Activated CD4-positive, CD25-positive, alpha-beta regulatory T cell treated with anti-CD3 and anti-CD28 coated beads, Interleukin-2, amount 50 U/mL, for 72 hours (primary cell): Measurements from ENCODE around the gene ADAM19.
A peak's percentile ranks its signal among the peaks of the same experiment; 100 is the strongest.

Experiments used
- DNase-seq: peaks from one replicate; pipeline ENCODE4 v3.0.0; 2021

ADAM19 gene

DNA sequence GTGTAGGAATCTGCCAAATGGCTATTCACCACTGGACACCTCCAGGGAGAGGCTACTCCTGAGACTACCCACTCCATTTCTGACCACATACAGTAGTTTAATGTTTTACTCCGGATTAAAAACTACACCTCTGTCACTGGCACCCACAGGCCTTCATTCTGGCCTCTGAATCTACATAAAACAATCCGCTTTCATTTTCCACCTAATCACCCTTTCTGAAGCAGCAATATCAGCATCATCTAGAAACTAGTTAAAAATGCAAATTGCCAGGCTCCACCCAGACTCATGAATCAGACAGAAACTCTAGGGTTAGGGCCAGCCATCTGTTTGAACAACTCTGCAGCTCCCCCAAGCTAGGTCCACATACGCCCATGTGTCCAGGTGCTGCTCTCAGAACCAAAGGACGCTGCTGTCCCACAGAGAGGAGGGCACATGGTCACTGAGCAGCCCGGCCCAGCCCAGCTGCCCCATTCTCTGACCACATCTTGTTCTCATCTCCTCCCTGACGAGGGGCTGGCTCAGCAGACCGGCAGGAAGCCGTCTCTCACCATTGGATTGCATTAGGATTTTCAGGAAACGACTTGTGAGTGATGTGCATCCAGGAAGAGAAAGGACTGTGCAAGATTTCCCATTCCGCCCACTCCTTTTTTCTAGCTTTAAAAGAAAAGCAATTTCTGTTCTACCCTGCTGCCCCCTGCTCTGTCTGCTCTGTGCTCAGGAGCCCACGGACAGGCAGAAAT is 34.7 kb downstream of the ADAM19 start:
- DNase-seq, result peak; percentile 51

GRCh38 chr5:157540124-157540523 is 35.5 kb downstream of the ADAM19 start:
- DNase-seq, result no peak

DNA sequence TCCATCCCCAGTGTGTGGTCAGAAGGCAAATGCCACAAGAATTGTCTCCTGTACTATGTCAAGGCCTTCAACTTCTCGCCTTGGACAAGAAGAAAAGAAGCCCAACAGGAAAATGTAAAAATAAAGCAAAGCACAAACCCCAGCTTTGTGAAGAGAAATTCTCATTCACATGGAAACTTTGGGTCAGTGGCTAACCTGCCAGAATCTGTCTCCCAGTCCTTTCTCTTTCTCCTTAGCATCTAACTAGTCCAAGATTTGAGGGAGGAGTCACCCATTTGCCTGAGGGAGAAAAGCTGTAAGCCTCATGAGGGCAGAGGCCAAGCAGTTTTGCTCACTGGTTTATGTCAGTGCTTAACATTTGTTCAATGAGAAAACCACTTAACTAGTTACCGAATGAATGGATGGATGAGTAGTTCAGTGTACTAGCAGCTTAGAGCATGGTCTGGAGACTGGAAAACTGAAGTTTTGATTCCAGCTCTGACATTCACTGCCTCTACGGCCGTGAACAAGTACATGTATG is 36.0 kb downstream of the ADAM19 start:
- DNase-seq, result no peak

DNA sequence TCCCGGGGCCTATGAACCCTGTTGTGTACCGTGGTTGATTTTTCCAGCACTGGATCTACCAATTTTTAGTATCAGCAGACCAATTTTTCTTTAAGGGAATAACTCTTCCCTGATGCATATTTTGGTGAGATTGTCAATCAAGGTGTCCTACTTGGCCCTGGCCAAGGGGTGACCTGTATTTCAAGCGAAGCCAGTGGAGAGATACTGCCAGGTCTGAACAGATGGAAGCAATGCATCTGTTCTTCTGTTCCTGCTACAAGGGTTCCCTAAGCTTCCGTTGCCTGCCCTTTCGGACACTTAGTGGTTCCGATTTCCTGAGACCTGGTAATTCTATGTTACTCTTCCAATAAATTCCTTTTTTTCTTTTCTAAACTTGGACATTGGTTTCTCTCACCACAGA is 37.3 kb downstream of the ADAM19 start:
- DNase-seq, result no peak

DNA sequence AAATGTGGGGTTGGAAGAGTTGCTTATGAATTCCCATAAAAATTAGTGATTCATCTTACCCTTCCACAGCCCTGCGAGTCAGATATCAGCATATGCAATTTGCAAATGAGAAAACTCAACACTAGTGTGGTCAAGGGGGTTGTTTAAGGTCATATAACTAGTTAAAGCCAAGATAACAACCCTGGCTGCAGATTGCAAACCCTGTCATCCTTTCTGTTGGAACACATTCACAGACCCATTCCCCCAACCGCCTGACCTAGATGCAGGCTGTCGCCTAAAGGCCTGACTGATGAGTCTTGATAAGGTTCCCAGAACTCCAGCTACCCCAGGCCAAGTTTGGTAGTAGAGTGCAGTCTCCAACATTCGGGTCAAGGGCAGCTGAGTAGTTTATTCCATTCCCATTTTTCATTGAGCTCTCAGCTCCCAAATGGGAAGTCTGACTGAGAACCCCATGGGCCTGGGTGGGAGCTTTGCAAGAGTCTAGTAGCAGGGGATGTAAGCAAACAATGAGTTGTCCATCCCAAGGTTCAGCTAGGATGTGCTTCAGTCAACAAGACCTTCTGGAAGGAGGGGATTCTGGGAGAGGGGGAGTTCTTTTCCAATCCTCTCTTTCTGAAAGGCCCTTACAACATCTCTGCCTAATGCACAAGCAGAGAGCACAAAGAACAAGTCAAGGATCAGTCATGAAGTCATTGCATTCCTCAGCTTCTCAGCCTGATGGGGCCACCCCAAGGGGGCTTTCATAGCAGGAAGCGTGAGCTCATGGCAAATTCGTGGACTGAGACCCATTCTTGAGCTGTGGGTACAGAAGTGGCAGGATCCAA is 40.3 kb downstream of the ADAM19 start:
- DNase-seq, result no peak

DNA sequence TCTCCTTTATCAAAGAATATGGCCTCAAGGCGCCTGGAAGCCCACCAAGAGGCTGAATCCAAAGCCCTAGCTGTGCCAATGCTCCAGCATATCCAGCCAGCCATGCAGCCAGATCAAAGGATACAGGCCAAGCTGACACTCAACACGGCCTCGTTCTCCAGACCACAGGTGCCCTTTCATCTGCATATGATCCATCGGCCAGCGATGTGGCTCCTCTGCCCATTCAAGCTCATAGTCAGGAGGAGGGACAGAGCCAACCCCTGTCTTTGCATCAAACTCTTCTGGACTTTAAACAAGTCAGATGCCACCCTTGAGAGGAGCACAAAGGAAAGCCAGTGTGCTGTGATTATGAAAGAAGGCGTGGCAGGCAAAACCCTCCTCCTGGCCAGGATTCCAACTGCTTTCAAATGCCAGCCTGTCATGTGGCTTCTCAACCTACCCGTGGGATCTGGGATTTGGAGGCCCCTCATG is 42.5 kb downstream of the ADAM19 start:
- DNase-seq, result no peak

- no peak for DNase-seq
Measured at GRCh38 chr5:157532022-157532421, 43.6 kb downstream of the ADAM19 start.

GRCh38 chr5:157530226-157530972 is 45.2 kb downstream of the ADAM19 start:
- DNase-seq, result no peak

DNA sequence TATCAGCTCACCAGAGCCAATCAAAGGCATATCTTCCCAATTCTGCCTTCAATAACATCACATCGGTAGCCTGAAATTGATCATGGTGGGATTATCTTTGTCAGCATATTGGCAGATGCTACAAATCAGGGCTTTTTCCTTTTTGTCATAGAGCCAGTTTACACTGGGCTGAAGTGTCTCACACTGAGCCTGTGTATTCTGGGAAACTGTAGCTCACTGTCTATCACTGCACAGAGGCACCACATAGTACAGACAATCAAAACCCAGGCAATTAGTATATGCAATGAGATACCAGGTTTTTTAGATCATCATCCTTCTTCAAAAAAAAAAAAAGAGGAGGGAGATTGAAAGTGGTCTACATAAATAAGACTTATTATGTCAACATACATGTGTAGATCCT is 46.6 kb downstream of the ADAM19 start:
- DNase-seq, result no peak

DNA sequence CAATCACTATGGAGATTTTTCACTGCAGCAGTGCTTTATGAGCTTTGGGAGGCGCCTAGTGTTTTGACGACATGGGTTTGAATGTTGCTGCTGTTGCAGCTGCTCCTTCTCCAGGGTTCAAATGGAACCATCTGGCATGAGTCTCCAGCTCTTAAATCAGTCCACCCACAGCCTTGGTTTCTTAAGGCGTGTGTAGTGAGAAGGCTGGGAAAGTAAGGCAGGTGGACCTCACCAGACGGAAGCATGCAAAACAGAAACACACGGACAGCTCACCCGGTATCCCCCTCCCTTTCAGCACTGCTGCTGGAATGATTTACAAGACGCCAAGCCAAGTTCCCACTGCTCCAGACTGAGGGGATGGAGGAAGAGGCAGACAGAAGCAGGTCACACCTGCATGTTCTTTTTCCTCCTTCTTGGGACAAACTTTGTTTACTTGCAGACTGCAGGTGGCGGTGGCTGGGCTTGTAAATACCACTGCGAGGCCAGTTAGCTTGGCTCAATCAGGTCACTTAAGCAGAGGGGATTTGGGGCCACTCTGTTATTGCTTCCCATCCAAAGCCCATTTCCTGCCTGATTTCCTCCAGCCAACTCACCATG is 47.4 kb downstream of the ADAM19 start:
- DNase-seq, result no peak

DNA sequence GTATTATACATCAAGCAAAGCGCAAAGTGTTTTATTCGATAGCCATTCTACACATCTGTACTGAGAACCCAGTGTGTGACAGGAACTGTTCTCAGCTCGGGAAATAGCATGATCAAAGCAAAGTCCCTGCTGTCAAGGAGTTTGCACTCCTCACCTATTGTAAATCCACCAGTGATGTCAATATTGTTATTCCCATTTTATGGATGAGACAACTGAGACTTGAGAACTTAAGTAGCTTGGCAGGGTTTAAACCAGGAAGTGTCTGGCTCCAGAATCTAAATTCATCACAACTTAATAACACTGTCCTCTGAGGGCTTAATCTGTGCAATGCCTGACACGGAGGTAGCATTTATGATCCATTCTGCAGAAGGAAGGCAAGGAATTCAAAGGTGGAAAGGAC is 50.7 kb downstream of the ADAM19 start:
- no peak for DNase-seq

DNA sequence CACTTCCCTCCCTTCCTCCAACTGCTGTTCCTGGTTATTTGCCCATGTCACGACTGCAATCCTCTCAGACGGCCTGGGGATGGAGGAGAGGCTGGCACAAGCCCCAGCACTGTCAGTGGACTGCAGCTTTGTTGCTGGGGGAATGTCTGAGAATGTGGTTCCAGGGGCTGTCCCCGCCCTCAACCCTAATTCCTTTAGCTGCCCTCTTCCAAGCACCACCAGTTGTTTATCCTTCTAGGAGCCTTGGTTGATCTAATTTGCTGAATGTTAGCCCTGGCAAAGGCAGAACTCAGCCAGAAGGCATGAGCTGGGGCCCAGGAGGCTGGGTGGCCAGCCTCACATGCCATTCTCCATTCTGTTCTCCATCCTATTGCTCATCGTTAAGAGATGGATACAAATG is 51.6 kb downstream of the ADAM19 start:
- DNase-seq, result no peak

- DNase-seq, result no peak
Measured at GRCh38 chr5:157521704-157522029, 53.9 kb downstream of the ADAM19 start.

- no peak for DNase-seq
Measured at GRCh38 chr5:157520911-157521703, 54.5 kb downstream of the ADAM19 start.

- no peak for DNase-seq
Measured at GRCh38 chr5:157519579-157520253, 55.9 kb downstream of the ADAM19 start.

- DNase-seq, result no peak
Measured at GRCh38 chr5:157518963-157519362, 56.6 kb downstream of the ADAM19 start.

DNA sequence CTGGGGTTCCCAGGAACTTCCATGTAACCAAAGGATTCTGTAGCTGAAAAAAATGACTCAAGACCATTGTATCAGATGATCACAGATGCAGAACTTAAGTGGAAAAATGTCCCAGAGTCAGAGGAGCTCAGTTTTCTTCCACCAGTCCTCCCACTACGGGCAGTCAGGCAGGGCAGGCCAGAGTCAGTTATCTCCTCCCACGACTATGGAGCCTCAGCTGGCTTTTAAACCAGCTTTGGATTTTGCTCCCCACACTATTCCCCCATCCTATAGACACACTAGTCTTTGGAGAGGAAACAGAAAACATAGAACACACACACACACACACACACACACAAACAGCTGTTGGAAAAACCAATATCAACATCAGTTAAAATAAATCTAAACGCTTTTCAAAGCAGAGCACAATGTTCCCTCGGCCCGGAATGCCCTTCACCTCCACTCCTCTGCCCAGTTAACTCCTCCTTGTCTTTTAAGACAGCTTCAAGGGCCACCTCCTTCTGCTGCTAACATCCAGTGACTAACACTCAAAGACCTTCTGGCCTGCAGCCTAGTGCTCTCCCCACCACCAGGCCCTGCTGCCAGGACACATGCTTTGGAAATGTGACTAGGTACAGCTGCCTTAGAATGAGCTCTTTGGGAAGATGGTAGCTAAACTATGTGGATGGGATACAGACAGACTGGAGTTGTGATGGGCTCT is 58.8 kb downstream of the ADAM19 start:
- no peak for DNase-seq

DNA sequence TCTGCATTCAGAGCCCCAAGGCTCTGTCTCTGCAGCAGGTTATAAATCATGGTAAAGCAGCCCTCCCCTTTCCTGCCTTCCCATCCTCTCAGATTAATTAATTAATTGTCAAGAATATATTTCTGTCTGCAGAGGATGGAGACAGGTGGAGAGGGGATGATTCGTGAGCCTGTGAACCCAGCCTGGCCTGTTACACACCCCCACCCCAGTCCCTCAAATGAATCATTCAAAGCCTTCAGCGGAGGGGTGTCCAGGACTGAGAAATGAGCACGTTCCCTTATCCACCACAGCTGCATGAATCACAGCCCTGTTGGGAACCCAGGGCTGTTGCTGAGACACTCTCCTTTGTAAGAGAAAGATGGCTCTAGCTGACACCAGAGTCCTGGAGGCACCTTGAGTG is 59.6 kb downstream of the ADAM19 start:
- DNase-seq, result no peak

GRCh38 chr5:157514974-157515373 is 60.6 kb downstream of the ADAM19 start:
- DNase-seq, result no peak

- no peak for DNase-seq
Measured at GRCh38 chr5:157513182-157513581, 62.4 kb downstream of the ADAM19 start.
